ENCODE results near the gene AFF4.
"Not testable (repeated sequence)": the region's sequence is repeated elsewhere in the genome, so short reads cannot be mapped to it uniquely, and the experiment has no call there.

DNA sequence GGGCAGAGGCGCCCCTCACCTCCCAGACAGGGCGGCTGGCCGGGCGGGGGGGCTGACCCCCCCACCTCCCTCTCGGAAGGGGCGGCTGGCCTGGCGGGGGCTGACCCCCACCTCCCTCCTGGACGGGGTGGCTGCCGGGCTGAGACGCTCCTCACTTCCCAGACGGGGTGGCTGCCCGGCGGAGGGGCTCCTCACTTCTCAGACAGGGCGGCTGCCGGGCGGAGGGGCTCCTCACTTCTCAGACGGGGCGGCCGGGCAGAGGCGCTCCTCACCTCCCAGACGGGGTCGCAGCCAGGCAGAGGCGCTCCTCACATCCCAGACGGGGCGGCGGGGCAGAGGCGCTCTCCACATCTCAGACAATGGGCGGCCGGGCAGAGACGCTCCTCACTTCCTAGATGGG is 19.5 kb upstream of the AFF4 start:
- TF ChIP-seq, protein P1, sequence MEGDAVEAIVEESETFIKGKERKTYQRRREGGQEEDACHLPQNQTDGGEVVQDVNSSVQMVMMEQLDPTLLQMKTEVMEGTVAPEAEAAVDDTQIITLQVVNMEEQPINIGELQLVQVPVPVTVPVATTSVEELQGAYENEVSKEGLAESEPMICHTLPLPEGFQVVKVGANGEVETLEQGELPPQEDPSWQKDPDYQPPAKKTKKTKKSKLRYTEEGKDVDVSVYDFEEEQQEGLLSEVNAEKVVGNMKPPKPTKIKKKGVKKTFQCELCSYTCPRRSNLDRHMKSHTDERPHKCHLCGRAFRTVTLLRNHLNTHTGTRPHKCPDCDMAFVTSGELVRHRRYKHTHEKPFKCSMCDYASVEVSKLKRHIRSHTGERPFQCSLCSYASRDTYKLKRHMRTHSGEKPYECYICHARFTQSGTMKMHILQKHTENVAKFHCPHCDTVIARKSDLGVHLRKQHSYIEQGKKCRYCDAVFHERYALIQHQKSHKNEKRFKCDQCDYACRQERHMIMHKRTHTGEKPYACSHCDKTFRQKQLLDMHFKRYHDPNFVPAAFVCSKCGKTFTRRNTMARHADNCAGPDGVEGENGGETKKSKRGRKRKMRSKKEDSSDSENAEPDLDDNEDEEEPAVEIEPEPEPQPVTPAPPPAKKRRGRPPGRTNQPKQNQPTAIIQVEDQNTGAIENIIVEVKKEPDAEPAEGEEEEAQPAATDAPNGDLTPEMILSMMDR (IDR thresholded peaks at IDR 0.05): not testable (repeated sequence)
- TF ChIP-seq, protein P2, sequence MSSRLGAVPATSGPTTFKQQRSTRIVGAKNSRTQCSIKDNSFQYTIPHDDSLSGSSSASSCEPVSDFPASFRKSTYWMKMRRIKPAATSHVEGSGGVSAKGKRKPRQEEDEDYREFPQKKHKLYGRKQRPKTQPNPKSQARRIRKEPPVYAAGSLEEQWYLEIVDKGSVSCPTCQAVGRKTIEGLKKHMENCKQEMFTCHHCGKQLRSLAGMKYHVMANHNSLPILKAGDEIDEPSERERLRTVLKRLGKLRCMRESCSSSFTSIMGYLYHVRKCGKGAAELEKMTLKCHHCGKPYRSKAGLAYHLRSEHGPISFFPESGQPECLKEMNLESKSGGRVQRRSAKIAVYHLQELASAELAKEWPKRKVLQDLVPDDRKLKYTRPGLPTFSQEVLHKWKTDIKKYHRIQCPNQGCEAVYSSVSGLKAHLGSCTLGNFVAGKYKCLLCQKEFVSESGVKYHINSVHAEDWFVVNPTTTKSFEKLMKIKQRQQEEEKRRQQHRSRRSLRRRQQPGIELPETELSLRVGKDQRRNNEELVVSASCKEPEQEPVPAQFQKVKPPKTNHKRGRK (CRISPR knock-in tag; IDR thresholded peaks at IDR 0.05; ENCODE audit: borderline replicate concordance): not testable (repeated sequence)
- TF ChIP-seq, protein P3, sequence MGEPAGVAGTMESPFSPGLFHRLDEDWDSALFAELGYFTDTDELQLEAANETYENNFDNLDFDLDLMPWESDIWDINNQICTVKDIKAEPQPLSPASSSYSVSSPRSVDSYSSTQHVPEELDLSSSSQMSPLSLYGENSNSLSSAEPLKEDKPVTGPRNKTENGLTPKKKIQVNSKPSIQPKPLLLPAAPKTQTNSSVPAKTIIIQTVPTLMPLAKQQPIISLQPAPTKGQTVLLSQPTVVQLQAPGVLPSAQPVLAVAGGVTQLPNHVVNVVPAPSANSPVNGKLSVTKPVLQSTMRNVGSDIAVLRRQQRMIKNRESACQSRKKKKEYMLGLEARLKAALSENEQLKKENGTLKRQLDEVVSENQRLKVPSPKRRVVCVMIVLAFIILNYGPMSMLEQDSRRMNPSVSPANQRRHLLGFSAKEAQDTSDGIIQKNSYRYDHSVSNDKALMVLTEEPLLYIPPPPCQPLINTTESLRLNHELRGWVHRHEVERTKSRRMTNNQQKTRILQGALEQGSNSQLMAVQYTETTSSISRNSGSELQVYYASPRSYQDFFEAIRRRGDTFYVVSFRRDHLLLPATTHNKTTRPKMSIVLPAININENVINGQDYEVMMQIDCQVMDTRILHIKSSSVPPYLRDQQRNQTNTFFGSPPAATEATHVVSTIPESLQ (CRISPR knock-in tag; IDR thresholded peaks at IDR 0.05): not testable (repeated sequence)
- TF ChIP-seq, protein P4, sequence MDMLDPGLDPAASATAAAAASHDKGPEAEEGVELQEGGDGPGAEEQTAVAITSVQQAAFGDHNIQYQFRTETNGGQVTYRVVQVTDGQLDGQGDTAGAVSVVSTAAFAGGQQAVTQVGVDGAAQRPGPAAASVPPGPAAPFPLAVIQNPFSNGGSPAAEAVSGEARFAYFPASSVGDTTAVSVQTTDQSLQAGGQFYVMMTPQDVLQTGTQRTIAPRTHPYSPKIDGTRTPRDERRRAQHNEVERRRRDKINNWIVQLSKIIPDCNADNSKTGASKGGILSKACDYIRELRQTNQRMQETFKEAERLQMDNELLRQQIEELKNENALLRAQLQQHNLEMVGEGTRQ (CRISPR knock-in tag; IDR thresholded peaks at IDR 0.05): not testable (repeated sequence)
